ENCODE data around the gene CDC42.

GRCh38 chr1:22133247-22133930, 80.9 kb downstream of the CDC42 start:
- TF ChIP-seq REST (IDR thresholded peaks at IDR 0.05; ENCODE audit: low read depth), result no peak
- no peak for TF ChIP-seq USF1 (IDR thresholded peaks at IDR 0.05)
- TF ChIP-seq YY1 (IDR thresholded peaks at IDR 0.05; ENCODE audit: low read depth), result no peak
- no peak for TF ChIP-seq EP300 (IDR thresholded peaks at IDR 0.05; ENCODE audit: borderline replicate concordance)
- TF ChIP-seq MAX (IDR thresholded peaks at IDR 0.05), result no peak
- TF ChIP-seq CREB1 (IDR thresholded peaks at IDR 0.05; ENCODE audit: low read depth), result no peak
- no peak for TF ChIP-seq RAD21 (IDR thresholded peaks at IDR 0.05; ENCODE audit: low read depth)

All from Ishikawa (cell line).